GM19324 (cell line): Measurements from ENCODE around the gene LRRFIP1.
"Not testable (repeated sequence)": the region's sequence is repeated elsewhere in the genome, so short reads cannot be mapped to it uniquely, and the experiment has no call there.

ENCODE experiments used
- ATAC-seq: cut with Tn5 transposase; IDR thresholded peaks from one replicate; pipeline ENCODE4 v1.9.1; 2021; ENCODE audit warnings: mild to moderate bottlenecking, moderate library complexity; ENCODE audit not compliant: unreplicated experiment, low FRiP score

Gene LRRFIP1

GRCh38 chr2:237682151-237682550 is 54.8 kb downstream of the LRRFIP1 start:
- no peak for ATAC-seq

GRCh38 chr2:237682856-237683670 is 55.7 kb downstream of the LRRFIP1 start:
- no peak for ATAC-seq

GRCh38 chr2:237685408-237685807 is 58.0 kb downstream of the LRRFIP1 start:
- ATAC-seq = no peak

- ATAC-seq = no peak
Observed at GRCh38 chr2:237686659-237687136, 59.3 kb downstream of the LRRFIP1 start.

GRCh38 chr2:237688081-237688480 is 60.7 kb downstream of the LRRFIP1 start:
- ATAC-seq = no peak

- not testable (repeated sequence) for ATAC-seq
Observed at GRCh38 chr2:237688541-237688940, 61.2 kb downstream of the LRRFIP1 start.

- no peak for ATAC-seq
Observed at GRCh38 chr2:237689336-237690131, 62.1 kb downstream of the LRRFIP1 start.

- peak; percentile 49 for ATAC-seq
Observed at GRCh38 chr2:237691029-237691907, 63.9 kb downstream of the LRRFIP1 start.

- peak; percentile 71 for ATAC-seq
Observed at GRCh38 chr2:237691908-237692600, 64.7 kb downstream of the LRRFIP1 start.

GRCh38 chr2:237692601-237693290 is 65.4 kb downstream of the LRRFIP1 start:
- peak; percentile 2 for ATAC-seq

- ATAC-seq = no peak
Observed at GRCh38 chr2:237693291-237693994, 66.1 kb downstream of the LRRFIP1 start.

- ATAC-seq = no peak
Observed at GRCh38 chr2:237694415-237695194, 67.2 kb downstream of the LRRFIP1 start.

GRCh38 chr2:237695201-237695780 is 67.9 kb downstream of the LRRFIP1 start:
- no peak for ATAC-seq

- no peak for ATAC-seq
Observed at GRCh38 chr2:237696461-237696860, 69.1 kb downstream of the LRRFIP1 start.

GRCh38 chr2:237697586-237698357 is 70.4 kb downstream of the LRRFIP1 start:
- ATAC-seq = no peak

- no peak for ATAC-seq
Observed at GRCh38 chr2:237698358-237698694, 70.9 kb downstream of the LRRFIP1 start.
